GM19240 (cell line): Measurements from ENCODE around the gene MAPK7.

Experiments used
- DNase-seq: peaks from one replicate; pipeline ENCODE4 v3.0.0; 2011; ENCODE audit warnings: low spot score; ENCODE audit not compliant: insufficient read length

MAPK7 gene

GRCh38 chr17:19398301-19399181 lies 20.2 kb downstream of the MAPK7 start:
- no peak for DNase-seq

GRCh38 chr17:19399750-19400450 lies 21.6 kb downstream of the MAPK7 start:
- no peak for DNase-seq

- no peak for DNase-seq
Measured at GRCh38 chr17:19401321-19402010, 23.2 kb downstream of the MAPK7 start.

- no peak for DNase-seq
Measured at GRCh38 chr17:19402171-19402570, 23.9 kb downstream of the MAPK7 start.

GRCh38 chr17:19403021-19403420 lies 24.7 kb downstream of the MAPK7 start:
- DNase-seq = no peak

- DNase-seq = no peak
Measured at GRCh38 chr17:19404264-19404663, 26.0 kb downstream of the MAPK7 start.

GRCh38 chr17:19405114-19405513 lies 26.8 kb downstream of the MAPK7 start:
- DNase-seq = no peak

GRCh38 chr17:19407601-19408345 lies 29.5 kb downstream of the MAPK7 start:
- no peak for DNase-seq

- no peak for DNase-seq
Measured at GRCh38 chr17:19408346-19408710, 30.0 kb downstream of the MAPK7 start.

GRCh38 chr17:19409066-19409465 lies 30.8 kb downstream of the MAPK7 start:
- DNase-seq = no peak

GRCh38 chr17:19409509-19409908 lies 31.2 kb downstream of the MAPK7 start:
- DNase-seq = no peak

GRCh38 chr17:19410091-19410490 lies 31.8 kb downstream of the MAPK7 start:
- DNase-seq = no peak

- no peak for DNase-seq
Measured at GRCh38 chr17:19410875-19411620, 32.8 kb downstream of the MAPK7 start, which contains the start of gene RNF112. RNF112 (plus strand) TSS chr17:19411232; CDS start chr17:19411409, 177 bp downstream.

GRCh38 chr17:19411631-19412030 lies 33.3 kb downstream of the MAPK7 start:
- no peak for DNase-seq

- DNase-seq = no peak
Measured at GRCh38 chr17:19412510-19412909, 34.2 kb downstream of the MAPK7 start.

GRCh38 chr17:19412984-19413383 lies 34.7 kb downstream of the MAPK7 start:
- no peak for DNase-seq

- DNase-seq = no peak
Measured at GRCh38 chr17:19413761-19414160, 35.5 kb downstream of the MAPK7 start.

GRCh38 chr17:19414396-19415280 lies 36.3 kb downstream of the MAPK7 start:
- no peak for DNase-seq

GRCh38 chr17:19415311-19415710 lies 37.0 kb downstream of the MAPK7 start:
- DNase-seq = no peak
